Loucy (cell line): ENCODE measurements around the gene SORT1.

Experiments
- H2AFZ ChIP-seq: fragments of 200-600 bp; sonication (generic); 2 replicates; pipeline ENCODE4 v1.6.0; 2016; ENCODE audit warnings: antibody characterized with exemption, mild to moderate bottlenecking, low read length, moderate library complexity
- H3F3A ChIP-seq: fragments of 200-600 bp; 2 replicates; pipeline ENCODE4 v1.6.0; 2016; ENCODE audit warnings: antibody characterized with exemption, low read depth, mild to moderate bottlenecking
- H3K27me3 ChIP-seq: fragments of 200-600 bp; sonication (generic); 2 replicates; pipeline ENCODE4 v1.6.1; 2014; ENCODE audit warnings: low read length, mild to moderate bottlenecking; ENCODE audit not compliant: insufficient read depth, poor library complexity, severe bottlenecking
- H3K36me3 ChIP-seq: fragments of 200-600 bp; sonication (generic); 2 replicates; pipeline ENCODE4 v1.6.1; 2016; ENCODE audit warnings: low read length; ENCODE audit not compliant: insufficient read depth
- H3K4me1 ChIP-seq: fragments of 200-600 bp; sonication (generic); 2 replicates; pipeline ENCODE4 v1.5.1; 2014; ENCODE audit warnings: low read length, mild to moderate bottlenecking; ENCODE audit not compliant: insufficient read depth, poor library complexity, severe bottlenecking
- H3K4me2 ChIP-seq: fragments of 200-600 bp; sonication (generic); 2 replicates; pipeline ENCODE4 v1.6.0; 2014; ENCODE audit warnings: antibody characterized with exemption, low read length, low read depth, mild to moderate bottlenecking; ENCODE audit not compliant: poor library complexity, severe bottlenecking
- H3K4me3 ChIP-seq: fragments of 200-600 bp; sonication (generic); 2 replicates; pipeline ENCODE4 v1.5.1; 2014; ENCODE audit warnings: low read length, mild to moderate bottlenecking, mixed read lengths; ENCODE audit not compliant: poor library complexity, severe bottlenecking
- H3K79me2 ChIP-seq: fragments of 200-600 bp; sonication (generic); 2 replicates; pipeline ENCODE4 v1.6.1; 2014; ENCODE audit warnings: low read length; ENCODE audit not compliant: insufficient read depth
- H3K9ac ChIP-seq: fragments of 200-600 bp; sonication (generic); 2 replicates; pipeline ENCODE4 v1.6.0; 2014; ENCODE audit warnings: mild to moderate bottlenecking, low read depth, low read length, moderate library complexity; ENCODE audit not compliant: poor library complexity, severe bottlenecking
- H3K9me2 ChIP-seq: fragments of 200-600 bp; sonication (generic); replicated peaks from 2 replicates; pipeline ENCODE4 v1.6.1; 2016; ENCODE audit warnings: low read depth, low read length, mixed read lengths
- H3K9me3 ChIP-seq: fragments of 200-600 bp; sonication (generic); 2 replicates; pipeline ENCODE4 v1.6.1; 2014; ENCODE audit warnings: mild to moderate bottlenecking, antibody characterized with exemption, low read length, low read depth; ENCODE audit not compliant: insufficient read depth
- H4K20me1 ChIP-seq: fragments of 200-600 bp; sonication (generic); 2 replicates; pipeline ENCODE4 v1.6.0; 2014; ENCODE audit warnings: antibody characterized with exemption, low read length, mild to moderate bottlenecking; ENCODE audit not compliant: insufficient read depth, poor library complexity, severe bottlenecking
- CTCF ChIP-seq: fragments of 200-600 bp; sonication (generic); conservative IDR thresholded peaks from 2 replicates; pipeline ENCODE4 v1.5.1; 2014; ENCODE audit warnings: mild to moderate bottlenecking, antibody characterized with exemption, low read length
- EZH2phosphoT487 ChIP-seq: fragments of 200-600 bp; IDR thresholded peaks from 2 replicates; pipeline ENCODE4 v1.6.1; 2018; ENCODE audit warnings: antibody characterized with exemption, mild to moderate bottlenecking, moderate library complexity, borderline replicate concordance

The SORT1 gene

GRCh38 chr1:109266965-109267364 is 130.8 kb downstream of the SORT1 start:
- Histone ChIP-seq H3K9me2 (no peaks in the 10 kb centered on the region), H3K4me2 (no peak overlapping the region), H3K4me1 (no peaks in the 10 kb centered on the region), H4K20me1 (no peaks in the 10 kb centered on the region), H2AFZ (no peak overlapping the region), H3K9me3 (no peaks in the 10 kb centered on the region), H3K79me2 (no peaks in the 10 kb centered on the region), H3K27me3 (no peaks in the 10 kb centered on the region), H3K9ac (no peak overlapping the region), H3K36me3 (no peaks in the 10 kb centered on the region), H3K4me3 (no peak overlapping the region), H3F3A (no peaks in the 10 kb centered on the region)
- no peak for TF ChIP-seq EZH2phosphoT487
- no peak for TF ChIP-seq CTCF

GRCh38 chr1:109265741-109266330 is 131.9 kb downstream of the SORT1 start:
- H4K20me1 ChIP-seq: no peaks in the 10 kb centered on the region
- H2AFZ ChIP-seq: no peak overlapping the region
- H3K4me3 ChIP-seq: no peak overlapping the region
- H3K9ac ChIP-seq: no peak overlapping the region
- TF ChIP-seq EZH2phosphoT487 (no peak), CTCF (no peak)
- no peaks in the 10 kb centered on the region for H3F3A ChIP-seq
- H3K4me2 ChIP-seq: no peak overlapping the region
- no peaks in the 10 kb centered on the region for H3K9me2 ChIP-seq
- H3K4me1 ChIP-seq: no peaks in the 10 kb centered on the region
- no peaks in the 10 kb centered on the region for H3K9me3 ChIP-seq
- no peaks in the 10 kb centered on the region for H3K27me3 ChIP-seq
- H3K79me2 ChIP-seq: no peaks in the 10 kb centered on the region
- no peaks in the 10 kb centered on the region for H3K36me3 ChIP-seq

- no peaks in the 10 kb centered on the region for H3K4me1 ChIP-seq
- H3K36me3 ChIP-seq: no peaks in the 10 kb centered on the region
- H3K4me2 ChIP-seq: no peak overlapping the region
- H3K9ac ChIP-seq: no peak overlapping the region
- H3F3A ChIP-seq: no peaks in the 10 kb centered on the region
- no peak overlapping the region for H2AFZ ChIP-seq
- H3K27me3 ChIP-seq: no peaks in the 10 kb centered on the region
- no peaks in the 10 kb centered on the region for H3K9me3 ChIP-seq
- no peak overlapping the region for H3K4me3 ChIP-seq
- no peak for TF ChIP-seq CTCF
- no peak for TF ChIP-seq EZH2phosphoT487
- H3K79me2 ChIP-seq: no peaks in the 10 kb centered on the region
- no peaks in the 10 kb centered on the region for H3K9me2 ChIP-seq
- no peaks in the 10 kb centered on the region for H4K20me1 ChIP-seq
These were observed 132.7 kb downstream of the SORT1 start for GRCh38 chr1:109265016-109265415.
